Measurements from ENCODE around the gene HOXA3.
A peak's percentile ranks its signal among the peaks of the same experiment; 100 is the strongest.

HOXA3 gene

GRCh38 chr7:27161721-27162560, 9.6 kb upstream of the HOXA3 start (continued):
- TF ChIP-seq ZFP3 (CRISPR knock-in tag; IDR thresholded peaks at IDR 0.05) (no peak), ISL1 (CRISPR knock-in tag; IDR thresholded peaks at IDR 0.05) (no peak), PATZ1 (CRISPR knock-in tag; IDR thresholded peaks at IDR 0.05; ENCODE audit: borderline replicate concordance) (no peak), BACH2 (CRISPR knock-in tag; IDR thresholded peaks at IDR 0.05; ENCODE audit: borderline replicate concordance) (no peak), ZC3H10 (CRISPR knock-in tag; IDR thresholded peaks at IDR 0.05) (no peak), PPARA (CRISPR knock-in tag; IDR thresholded peaks at IDR 0.05; ENCODE audit: borderline replicate concordance) (no peak)

- TF ChIP-seq CREB5 (CRISPR knock-in tag; IDR thresholded peaks at IDR 0.05; ENCODE audit: low read depth) (no peak), ESRRG (CRISPR knock-in tag; IDR thresholded peaks at IDR 0.05) (no peak)
- ATAC-seq, result no peak
Measured at GRCh38 chr7:27161214-27161720, 8.9 kb upstream of the HOXA3 start.

GRCh38 chr7:27160546-27161213, 8.3 kb upstream of the HOXA3 start:
- peak; percentile 85 for ATAC-seq
- TF ChIP-seq PATZ1 (CRISPR knock-in tag; IDR thresholded peaks at IDR 0.05; ENCODE audit: borderline replicate concordance) (no peak), TCF4 (CRISPR knock-in tag; IDR thresholded peaks at IDR 0.05; ENCODE audit: borderline replicate concordance) (no peak), RARB (CRISPR knock-in tag; IDR thresholded peaks at IDR 0.05) (no peak), CREB5 (CRISPR knock-in tag; IDR thresholded peaks at IDR 0.05; ENCODE audit: low read depth) (no peak), ISL1 (CRISPR knock-in tag; IDR thresholded peaks at IDR 0.05) (no peak)

- TF ChIP-seq ARNTL (CRISPR knock-in tag; IDR thresholded peaks at IDR 0.05; ENCODE audit: borderline replicate concordance, low read depth), result no peak
- TF ChIP-seq ESRRG (CRISPR knock-in tag; IDR thresholded peaks at IDR 0.05), result no peak
- TF ChIP-seq ZFP30 (CRISPR knock-in tag; IDR thresholded peaks at IDR 0.05), result no peak
- no peak for TF ChIP-seq CSRNP3 (CRISPR knock-in tag; IDR thresholded peaks at IDR 0.05)
- no peak for TF ChIP-seq ISL1 (CRISPR knock-in tag; IDR thresholded peaks at IDR 0.05)
- ATAC-seq, result no peak
Measured at GRCh38 chr7:27160145-27160545, 7.8 kb upstream of the HOXA3 start.

GRCh38 chr7:27159266-27160144, 7.1 kb upstream of the HOXA3 start:
- ATAC-seq, result no peak
- TF ChIP-seq ZFP3 (CRISPR knock-in tag; IDR thresholded peaks at IDR 0.05), result no peak
- TF ChIP-seq PPARA (CRISPR knock-in tag; IDR thresholded peaks at IDR 0.05; ENCODE audit: borderline replicate concordance), result no peak
- TF ChIP-seq TOX (CRISPR knock-in tag; IDR thresholded peaks at IDR 0.05; ENCODE audit: borderline replicate concordance), result no peak
- no peak for TF ChIP-seq ZNF8 (CRISPR knock-in tag; IDR thresholded peaks at IDR 0.05)
- TF ChIP-seq OSR1 (CRISPR knock-in tag; IDR thresholded peaks at IDR 0.05), result no peak
- TF ChIP-seq RARB (CRISPR knock-in tag; IDR thresholded peaks at IDR 0.05), result no peak
- TF ChIP-seq POU6F1 (CRISPR knock-in tag; IDR thresholded peaks at IDR 0.05; ENCODE audit: borderline replicate concordance, low read depth), result no peak
